Body of pancreas (tissue), 4 donors: ENCODE measurements around the gene GLI1.

ENCODE experiments used
- POLR2A ChIP-seq, 3 donors: fragments of 450-650 bp; IDR thresholded peaks; one replicate each; pipeline ENCODE4 v1.6.1; 2016; ENCODE audit warnings: antibody characterized with exemption in 3 of 3, mild to moderate bottlenecking in 2 of 3
- TF ChIP-seq, protein P1 (sequence below), 7 experiments: fragments of 450-650 bp in 4 of 7; fragments of 200-600 bp in 3 of 7; sonication (generic) in 3 of 7; IDR thresholded peaks; one replicate each; pipeline ENCODE4 v1.5.1; 2016 to 2019; ENCODE audit warnings: antibody characterized with exemption in 7 of 7

DNA sequence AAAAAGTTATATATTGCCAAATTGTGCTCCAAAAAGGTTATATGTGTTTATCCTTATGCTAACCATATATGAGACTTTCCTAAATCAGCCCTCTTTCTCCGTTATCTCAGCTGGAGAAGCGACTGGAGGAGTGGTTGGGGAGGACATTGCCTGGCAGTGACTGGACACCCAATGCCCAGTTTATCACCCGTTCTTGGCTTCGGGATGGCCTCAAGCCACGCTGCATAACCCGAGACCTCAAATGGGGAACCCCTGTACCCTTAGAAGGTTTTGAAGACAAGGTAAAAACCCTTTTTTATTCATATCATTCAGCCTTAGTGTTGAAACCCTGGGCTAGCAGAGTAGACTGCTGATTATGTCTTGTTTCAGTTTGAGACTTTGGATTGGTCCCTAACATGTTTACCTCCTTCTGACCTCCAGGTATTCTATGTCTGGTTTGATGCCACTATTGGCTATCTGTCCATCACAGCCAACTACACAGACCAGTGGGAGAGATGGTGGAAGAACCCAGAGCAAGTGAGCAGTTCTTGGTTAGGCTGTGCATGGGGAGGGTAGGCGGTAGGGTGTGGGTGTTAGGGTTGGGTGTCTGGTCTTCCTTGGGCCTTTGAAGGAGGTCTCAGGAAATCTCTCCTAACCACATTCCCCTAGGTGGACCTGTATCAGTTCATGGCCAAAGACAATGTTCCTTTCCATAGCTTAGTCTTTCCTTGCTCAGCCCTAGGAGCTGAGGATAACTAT lies 52.2 kb downstream of the GLI1 start:
- no peak for TF ChIP-seq POLR2A (IDR thresholded peaks at IDR 0.05)
- TF ChIP-seq, protein P1, sequence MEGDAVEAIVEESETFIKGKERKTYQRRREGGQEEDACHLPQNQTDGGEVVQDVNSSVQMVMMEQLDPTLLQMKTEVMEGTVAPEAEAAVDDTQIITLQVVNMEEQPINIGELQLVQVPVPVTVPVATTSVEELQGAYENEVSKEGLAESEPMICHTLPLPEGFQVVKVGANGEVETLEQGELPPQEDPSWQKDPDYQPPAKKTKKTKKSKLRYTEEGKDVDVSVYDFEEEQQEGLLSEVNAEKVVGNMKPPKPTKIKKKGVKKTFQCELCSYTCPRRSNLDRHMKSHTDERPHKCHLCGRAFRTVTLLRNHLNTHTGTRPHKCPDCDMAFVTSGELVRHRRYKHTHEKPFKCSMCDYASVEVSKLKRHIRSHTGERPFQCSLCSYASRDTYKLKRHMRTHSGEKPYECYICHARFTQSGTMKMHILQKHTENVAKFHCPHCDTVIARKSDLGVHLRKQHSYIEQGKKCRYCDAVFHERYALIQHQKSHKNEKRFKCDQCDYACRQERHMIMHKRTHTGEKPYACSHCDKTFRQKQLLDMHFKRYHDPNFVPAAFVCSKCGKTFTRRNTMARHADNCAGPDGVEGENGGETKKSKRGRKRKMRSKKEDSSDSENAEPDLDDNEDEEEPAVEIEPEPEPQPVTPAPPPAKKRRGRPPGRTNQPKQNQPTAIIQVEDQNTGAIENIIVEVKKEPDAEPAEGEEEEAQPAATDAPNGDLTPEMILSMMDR (IDR thresholded peaks at IDR 0.05), result no peak
